Gastroesophageal sphincter (tissue), 4 donors: Measurements from ENCODE around the gene UBQLN2. TPM values are rescaled to one million over a fixed set of nuclear protein-coding genes. Genes with fewer than 3 reads are reported as not detected.
"Not testable (repeated sequence)": the region's sequence is repeated elsewhere in the genome, so short reads cannot be mapped to it uniquely, and the experiment has no call there.

Source experiments
- ATAC-seq: fragments of 150-250 bp; one replicate; pipeline ENCODE4 v1.9.1; 2016; ENCODE audit warnings: mild to moderate bottlenecking, moderate library complexity
- H3K27ac ChIP-seq, 4 donors: fragments of 200-600 bp; sonication (generic) in 3 of 4; 1 replicate in 3 of 4; 2 replicates in 1 of 4; pipeline ENCODE4 v1.5.1; 2016 to 2019
- H3K27me3 ChIP-seq: fragments of 200-600 bp; sonication (generic); one replicate; pipeline ENCODE4 v1.5.1; 2019
- H3K36me3 ChIP-seq, 2 donors: fragments of 200-600 bp; sonication (generic); one replicate each; pipeline ENCODE4 v1.5.1; 2019; ENCODE audit warnings: control low read depth in 1 of 2
- H3K4me1 ChIP-seq, 3 donors: fragments of 200-600 bp; sonication (generic); 1 replicate in 2 of 3; 2 replicates in 1 of 3; pipeline ENCODE4 v1.5.1; 2016 to 2019; ENCODE audit warnings: control low read depth in 2 of 3
- H3K4me3 ChIP-seq, 2 donors: fragments of 200-600 bp; sonication (generic); one replicate each; pipeline ENCODE4 v1.5.1; 2019; ENCODE audit warnings: mild to moderate bottlenecking in 1 of 2, moderate library complexity in 1 of 2
- H3K9me3 ChIP-seq, 3 donors: fragments of 200-600 bp; sonication (generic); one replicate each; pipeline ENCODE4 v1.5.1; 2017 to 2019; ENCODE audit warnings: control low read depth in 2 of 3
- EP300 ChIP-seq: sonication (generic); formaldehyde crosslinking; IDR thresholded peaks from one replicate; pipeline ENCODE4 v1.6.1; 2017; ENCODE audit warnings: antibody characterized with exemption, mild to moderate bottlenecking
- POLR2A ChIP-seq, 2 donors: fragments of 450-650 bp; IDR thresholded peaks; one replicate each; pipeline ENCODE4 v1.6.1; 2017; ENCODE audit warnings: antibody characterized with exemption in 2 of 2, mild to moderate bottlenecking in 2 of 2, moderate library complexity in 1 of 2
- POLR2AphosphoS5 ChIP-seq: sonication (generic); formaldehyde crosslinking; IDR thresholded peaks from one replicate; pipeline ENCODE4 v1.6.1; 2017; ENCODE audit warnings: antibody characterized with exemption
- WGBS, 2 donors: methylation state at CpG; one replicate each; pipeline ENCODE4 v1.1.5; 2018; ENCODE audit warnings: low coverage in 1 of 2; 5-methylcytosine and 5-hydroxymethylcytosine counted together
- total RNA-seq, 4 donors: library from RNA; depleted of rRNA; stranded (reverse); fragments of >200 nt; gene quantifications; one replicate each; pipeline ENCODE4 v1.1.0, GENCODE V29; 2016
- TF ChIP-seq, protein P1 (sequence below), 4 experiments: fragments of 200-600 bp in 2 of 4; fragments of 450-650 bp in 2 of 4; sonication (generic) in 1 of 4; IDR thresholded peaks; one replicate each; pipeline ENCODE4 v1.5.1; 2017 to 2019; ENCODE audit warnings: antibody characterized with exemption in 4 of 4, mild to moderate bottlenecking in 2 of 4, moderate library complexity in 2 of 4

Gene UBQLN2
- 10 to 100 TPM; 24.7 to 40.6 (median 32.0) TPM for total RNA-seq

DNA sequence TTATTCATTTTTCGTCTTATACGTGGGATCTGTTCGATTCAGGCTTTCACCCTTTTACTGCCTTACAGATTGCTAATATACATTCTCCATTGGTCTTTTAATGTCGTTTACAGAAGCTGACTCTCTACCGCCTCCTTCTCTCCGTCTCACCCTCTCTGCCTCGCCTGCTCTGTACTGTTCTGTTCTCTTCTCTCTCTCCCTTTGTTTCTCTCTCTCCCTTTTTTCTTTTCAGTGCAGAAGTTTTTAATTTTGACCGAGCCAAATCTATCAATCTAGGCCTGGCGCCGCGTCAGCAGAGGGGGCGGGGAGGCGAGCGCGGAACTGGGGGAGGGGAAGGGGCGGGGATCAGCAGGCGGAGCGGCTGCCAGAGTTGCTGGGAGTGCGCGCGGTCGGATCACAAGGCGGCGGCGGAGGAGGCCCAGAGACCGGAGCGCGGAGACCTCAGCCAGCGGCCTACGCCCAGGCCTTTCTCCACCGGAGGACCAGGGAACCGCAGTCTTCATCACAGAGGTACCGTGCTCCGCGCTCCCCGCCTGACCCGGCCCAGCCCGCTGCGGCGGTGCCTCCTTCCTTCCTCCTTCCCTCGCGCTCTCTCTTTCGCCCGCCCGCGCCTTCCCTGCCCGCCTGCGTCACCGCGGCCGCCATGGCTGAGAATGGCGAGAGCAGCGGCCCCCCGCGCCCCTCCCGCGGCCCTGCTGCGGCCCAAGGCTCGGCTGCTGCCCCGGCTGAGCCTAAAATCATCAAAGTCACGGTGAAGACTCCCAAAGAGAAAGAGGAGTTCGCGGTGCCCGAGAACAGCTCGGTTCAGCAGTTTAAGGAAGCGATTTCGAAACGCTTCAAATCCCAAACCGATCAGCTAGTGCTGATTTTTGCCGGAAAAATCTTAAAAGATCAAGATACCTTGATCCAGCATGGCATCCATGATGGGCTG lies at the start of gene UBQLN2:
Gene UBQLN2, plus strand, starts transcription at position 397 of the 931 bp plus-strand sequence. Its CDS starts 247 bp downstream, at position 644.
- 0 to 50% methylated on average over 8 of the region's 70 CpGs for WGBS, 2 donors
- H3K27ac ChIP-seq: peak within 1 kb of the TSS; percentile 89 to 95 (median 94)
- peak; percentile 96 for ATAC-seq
- peak within 1 kb of the TSS; percentile 68 to 75 for H3K4me3 ChIP-seq
- H3K36me3 ChIP-seq: no peaks in the 10 kb centered on the region
- H3K27me3 ChIP-seq: no peaks in the 10 kb centered on the region
- no peaks in the 10 kb centered on the region for H3K9me3 ChIP-seq
- TF ChIP-seq POLR2A (IDR thresholded peaks at IDR 0.05): peak; percentile 79 to 81
- TF ChIP-seq, protein P1, sequence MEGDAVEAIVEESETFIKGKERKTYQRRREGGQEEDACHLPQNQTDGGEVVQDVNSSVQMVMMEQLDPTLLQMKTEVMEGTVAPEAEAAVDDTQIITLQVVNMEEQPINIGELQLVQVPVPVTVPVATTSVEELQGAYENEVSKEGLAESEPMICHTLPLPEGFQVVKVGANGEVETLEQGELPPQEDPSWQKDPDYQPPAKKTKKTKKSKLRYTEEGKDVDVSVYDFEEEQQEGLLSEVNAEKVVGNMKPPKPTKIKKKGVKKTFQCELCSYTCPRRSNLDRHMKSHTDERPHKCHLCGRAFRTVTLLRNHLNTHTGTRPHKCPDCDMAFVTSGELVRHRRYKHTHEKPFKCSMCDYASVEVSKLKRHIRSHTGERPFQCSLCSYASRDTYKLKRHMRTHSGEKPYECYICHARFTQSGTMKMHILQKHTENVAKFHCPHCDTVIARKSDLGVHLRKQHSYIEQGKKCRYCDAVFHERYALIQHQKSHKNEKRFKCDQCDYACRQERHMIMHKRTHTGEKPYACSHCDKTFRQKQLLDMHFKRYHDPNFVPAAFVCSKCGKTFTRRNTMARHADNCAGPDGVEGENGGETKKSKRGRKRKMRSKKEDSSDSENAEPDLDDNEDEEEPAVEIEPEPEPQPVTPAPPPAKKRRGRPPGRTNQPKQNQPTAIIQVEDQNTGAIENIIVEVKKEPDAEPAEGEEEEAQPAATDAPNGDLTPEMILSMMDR (IDR thresholded peaks at IDR 0.05): peak in 1 of 4 experiments; percentile 3
- TF ChIP-seq POLR2AphosphoS5: peak; percentile 90
- TF ChIP-seq EP300: no peak
- H3K4me1 ChIP-seq: peaks cover 0 to 39% (median 0%) of the 10 kb centered on the region in 3 donors

DNA sequence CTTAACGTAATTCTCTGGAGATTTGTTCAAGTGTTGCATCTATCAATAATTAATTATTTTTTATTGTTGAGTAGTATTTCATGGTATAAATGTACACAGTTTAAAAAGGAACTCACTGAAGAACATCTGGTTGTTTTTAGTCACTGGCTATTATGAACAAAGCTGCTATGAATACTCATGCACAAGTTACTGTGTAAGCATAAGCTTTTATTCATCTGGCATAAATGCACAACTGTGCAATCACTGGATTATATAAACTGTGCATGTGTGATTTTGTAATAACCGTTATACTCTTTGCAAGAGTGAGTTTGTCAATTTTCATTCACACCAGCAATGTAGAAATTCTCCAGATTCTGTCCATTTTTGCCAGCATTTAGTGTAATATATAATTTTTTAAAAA lies 43.8 kb upstream of the UBQLN2 start:
- H3K4me1 ChIP-seq: no peaks in the 10 kb centered on the region
- no peak overlapping the region for H3K4me3 ChIP-seq
- TF ChIP-seq, protein P1 (IDR thresholded peaks at IDR 0.05): no peak
- TF ChIP-seq EP300 (no peak), POLR2A (IDR thresholded peaks at IDR 0.05) (no peak), POLR2AphosphoS5 (no peak)
- H3K27ac ChIP-seq: no peak overlapping the region
- no peaks in the 10 kb centered on the region for H3K27me3 ChIP-seq
- no peaks in the 10 kb centered on the region for H3K9me3 ChIP-seq
- H3K36me3 ChIP-seq: no peaks in the 10 kb centered on the region
- 59 to 68% methylated on average over 2 of the region's 2 CpGs for WGBS, 2 donors
- ATAC-seq: no peak

DNA sequence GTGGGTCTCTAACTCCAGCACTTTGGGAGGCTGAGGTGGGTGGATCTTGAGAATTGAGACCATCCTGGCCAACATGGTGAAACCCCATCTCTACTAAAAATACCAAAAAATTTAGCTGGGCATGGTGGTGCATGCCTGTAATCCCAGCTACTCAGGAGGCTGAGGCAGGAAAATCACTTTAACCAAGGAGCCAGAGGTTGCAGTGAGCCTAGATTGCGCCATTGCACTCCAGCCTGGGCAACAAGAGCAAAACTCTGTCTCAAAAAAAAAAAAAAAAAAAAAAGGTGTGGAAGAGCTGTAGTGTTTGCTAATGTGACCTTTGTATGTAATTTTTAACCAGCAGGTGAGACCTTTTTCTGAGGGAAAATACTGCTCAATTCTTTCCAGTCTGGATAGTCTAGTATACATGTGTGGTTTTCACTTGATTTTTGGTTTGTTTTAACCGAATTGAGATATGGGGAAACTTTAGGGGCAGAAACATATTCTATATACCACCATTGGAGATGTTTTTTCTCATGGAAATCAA lies 33.9 kb upstream of the UBQLN2 start:
- H3K9me3 ChIP-seq, H3K27ac ChIP-seq, H3K27me3 ChIP-seq, ATAC-seq, H3K4me1 ChIP-seq, H3K4me3 ChIP-seq, H3K36me3 ChIP-seq: not testable (repeated sequence)
- WGBS, 2 donors: 55 to 83% methylated on average over 1 to 2 of the region's 2 CpGs

DNA sequence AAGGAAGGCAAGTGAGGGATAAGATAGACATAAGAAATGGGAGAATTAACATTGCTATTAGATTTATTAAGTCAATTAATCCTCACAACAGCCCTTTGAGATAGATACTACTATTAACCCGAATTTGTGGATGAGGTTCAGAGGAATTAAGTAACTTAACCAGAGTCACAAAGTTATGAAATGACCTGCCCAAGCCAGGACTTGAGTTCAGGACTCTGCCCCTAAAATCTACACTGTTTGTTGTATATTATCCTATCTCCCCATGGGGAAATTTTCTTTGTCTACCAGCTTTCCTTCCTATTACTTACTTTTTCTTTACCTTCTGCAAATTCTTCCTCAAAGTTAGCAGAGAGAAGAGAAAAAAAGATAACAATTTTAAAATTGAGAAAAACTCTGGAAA lies 33.4 kb upstream of the UBQLN2 start:
- no peak for TF ChIP-seq EP300
- no peak for TF ChIP-seq POLR2A (IDR thresholded peaks at IDR 0.05)
- TF ChIP-seq, protein P1 (IDR thresholded peaks at IDR 0.05): no peak
- TF ChIP-seq POLR2AphosphoS5: no peak
- Histone ChIP-seq H3K4me3 (no peak overlapping the region), H3K4me1 (no peaks in the 10 kb centered on the region), H3K27me3 (no peaks in the 10 kb centered on the region), H3K36me3 (no peaks in the 10 kb centered on the region), H3K9me3 (no peaks in the 10 kb centered on the region), H3K27ac (no peak overlapping the region)
- no peak for ATAC-seq
- 63 to 67% methylated on average over 1 of the region's 1 CpG for WGBS, 2 donors

DNA sequence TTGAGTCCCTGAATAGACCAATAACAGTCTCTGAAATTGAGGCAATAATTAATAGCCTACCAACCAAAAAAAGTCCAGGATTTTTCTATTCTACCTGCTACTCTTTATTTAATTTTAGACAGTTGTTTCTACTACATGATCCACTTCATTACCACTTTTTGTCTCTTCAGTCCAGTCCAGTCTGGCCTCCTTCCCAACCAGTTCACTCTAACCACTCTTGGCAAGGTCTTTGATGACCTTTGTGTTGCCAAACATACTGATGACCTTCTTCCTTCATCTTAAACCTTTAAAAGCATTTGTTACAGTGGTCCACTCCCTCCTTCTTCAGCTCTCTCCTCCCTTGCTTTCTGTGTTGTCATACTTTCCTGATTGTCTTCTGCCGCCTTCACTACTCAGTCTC lies 12.8 kb upstream of the UBQLN2 start:
- Histone ChIP-seq H3K27me3 (no peaks in the 10 kb centered on the region), H3K9me3 (peaks cover 0 to under 1% (median 0%) of the 10 kb centered on the region in 3 donors), H3K36me3 (no peaks in the 10 kb centered on the region), H3K27ac (no peak overlapping the region), H3K4me1 (no peaks in the 10 kb centered on the region), H3K4me3 (no peak overlapping the region)
- TF ChIP-seq EP300 (no peak), POLR2AphosphoS5 (no peak), POLR2A (IDR thresholded peaks at IDR 0.05) (no peak)
- TF ChIP-seq, protein P1 (IDR thresholded peaks at IDR 0.05): no peak
- ATAC-seq: no peak
- WGBS, 2 donors: 57 to 67% methylated on average over 1 of the region's 1 CpG
